HG02571 (cell line): ENCODE data around the gene ZFYVE27.

Experiments used
- ATAC-seq: cut with Tn5 transposase; IDR thresholded peaks from one replicate; pipeline ENCODE4 v1.9.1; 2021; ENCODE audit warnings: mild to moderate bottlenecking, moderate library complexity; ENCODE audit not compliant: unreplicated experiment

Gene ZFYVE27

GRCh38 chr10:97766996-97767924 is 30.3 kb downstream of the ZFYVE27 start:
- ATAC-seq = no peak

- ATAC-seq = no peak
Observed at GRCh38 chr10:97768322-97769315, 31.7 kb downstream of the ZFYVE27 start.

DNA sequence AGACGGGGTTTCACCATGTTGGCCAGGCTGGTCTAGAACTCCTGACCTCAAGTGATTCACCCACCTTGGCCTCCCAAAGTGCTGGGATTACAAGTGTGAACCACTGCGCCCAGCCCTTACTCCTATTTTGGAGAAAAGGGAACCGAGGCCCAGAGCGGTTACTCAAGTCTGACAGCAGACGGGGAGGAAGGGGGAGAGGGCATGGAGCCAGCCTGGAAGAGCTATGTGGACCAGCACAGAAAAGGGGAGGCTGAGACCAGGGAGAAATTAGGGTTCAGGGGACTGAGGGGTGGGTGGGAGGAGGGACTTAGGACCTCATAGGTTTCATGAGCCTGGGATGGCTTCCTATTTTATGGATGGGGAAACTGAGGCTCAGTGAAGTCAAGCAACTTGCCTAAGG is 33.3 kb downstream of the ZFYVE27 start:
- no peak for ATAC-seq

GRCh38 chr10:97771055-97771891 is 34.3 kb downstream of the ZFYVE27 start:
- ATAC-seq = no peak

- no peak for ATAC-seq
Observed at GRCh38 chr10:97771913-97772823, 35.2 kb downstream of the ZFYVE27 start, which contains the start of gene SFRP5. Gene SFRP5 (minus strand): TSS chr10:97771999. CDS start chr10:97771833, 166 bp downstream.

GRCh38 chr10:97773096-97773495 is 36.2 kb downstream of the ZFYVE27 start:
- no peak for ATAC-seq

- no peak for ATAC-seq
Observed at GRCh38 chr10:97774811-97775294, 37.9 kb downstream of the ZFYVE27 start.

DNA sequence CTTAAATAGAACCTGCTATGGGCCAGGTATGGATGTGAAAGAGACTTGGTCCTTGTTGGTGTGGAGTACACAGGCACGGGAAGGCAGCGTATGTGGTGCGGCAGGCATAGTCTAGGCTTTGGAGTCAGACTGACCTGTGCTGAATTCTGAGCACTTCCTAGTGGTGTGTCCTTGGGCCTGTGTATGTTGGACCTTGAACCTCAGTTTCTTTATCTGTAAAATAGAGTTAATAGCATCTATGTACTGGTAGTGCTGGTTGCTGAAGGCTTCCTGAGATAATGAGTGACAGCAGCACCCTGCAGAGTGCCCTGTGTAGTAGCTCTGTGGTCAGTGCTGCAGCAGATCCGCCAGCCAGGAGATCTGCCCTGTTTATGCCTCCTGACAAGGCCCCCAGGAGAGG is 40.2 kb downstream of the ZFYVE27 start:
- no peak for ATAC-seq

DNA sequence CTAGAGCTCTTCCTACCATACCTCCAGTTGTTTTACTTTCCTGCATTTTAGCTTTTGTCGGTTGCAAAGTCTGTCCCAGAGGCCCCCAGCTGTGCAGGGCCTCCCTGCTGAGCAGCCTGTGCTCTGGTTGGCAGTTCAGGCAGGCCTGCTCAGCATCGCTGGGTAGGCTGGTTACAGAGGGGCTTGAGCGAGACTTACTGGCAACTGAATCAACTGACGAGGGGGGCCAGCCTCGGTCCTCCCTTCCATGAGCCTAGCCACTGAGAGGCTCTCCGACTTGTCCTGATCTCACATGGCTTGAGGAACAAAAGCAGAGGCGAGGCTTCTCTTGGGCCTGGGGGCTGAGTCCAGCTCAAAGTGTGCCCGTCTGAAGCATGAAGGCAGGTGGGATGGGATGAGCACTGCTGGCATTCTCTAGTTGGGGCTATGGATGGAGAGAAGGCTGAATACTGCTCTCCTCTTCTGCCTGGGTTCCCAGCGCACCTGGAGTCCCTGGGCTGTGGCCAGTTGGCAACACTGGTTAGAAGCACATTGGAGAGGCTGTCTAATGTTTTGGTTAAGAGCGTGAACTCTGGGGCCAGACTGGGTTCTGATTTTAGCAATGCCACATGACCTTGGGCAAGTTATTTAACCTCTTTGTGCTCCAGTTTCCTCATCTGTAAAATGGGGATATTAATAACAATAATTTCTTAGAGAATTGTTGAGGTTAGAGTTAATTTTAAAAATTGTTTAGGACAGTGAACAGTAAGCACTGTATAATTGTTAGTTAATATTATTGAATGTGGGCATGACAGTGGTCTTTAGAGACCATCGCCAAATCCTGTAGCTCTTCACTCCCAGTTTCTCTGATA is 41.7 kb downstream of the ZFYVE27 start:
- ATAC-seq = no peak

DNA sequence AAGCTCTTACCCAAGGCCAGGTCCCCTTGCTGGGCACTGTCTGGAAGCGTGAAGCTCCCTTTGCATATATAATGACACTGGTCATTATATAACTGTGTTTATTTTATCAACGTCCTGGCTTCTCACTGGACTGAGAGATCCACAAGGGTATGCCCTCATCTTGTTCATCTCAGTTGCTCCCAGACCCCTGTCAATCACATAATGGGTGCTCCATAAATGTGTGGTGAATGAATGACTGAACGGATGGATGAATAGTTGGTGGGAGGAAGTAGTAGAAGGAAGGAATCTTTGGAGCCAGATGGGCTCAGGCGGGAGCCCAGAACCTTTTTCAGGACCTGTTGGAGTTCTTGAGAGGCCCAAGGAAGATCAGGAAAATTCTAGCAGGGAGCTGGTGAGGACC is 42.6 kb downstream of the ZFYVE27 start:
- ATAC-seq = no peak

- ATAC-seq = no peak
Observed at GRCh38 chr10:97779975-97780374, 43.0 kb downstream of the ZFYVE27 start.

DNA sequence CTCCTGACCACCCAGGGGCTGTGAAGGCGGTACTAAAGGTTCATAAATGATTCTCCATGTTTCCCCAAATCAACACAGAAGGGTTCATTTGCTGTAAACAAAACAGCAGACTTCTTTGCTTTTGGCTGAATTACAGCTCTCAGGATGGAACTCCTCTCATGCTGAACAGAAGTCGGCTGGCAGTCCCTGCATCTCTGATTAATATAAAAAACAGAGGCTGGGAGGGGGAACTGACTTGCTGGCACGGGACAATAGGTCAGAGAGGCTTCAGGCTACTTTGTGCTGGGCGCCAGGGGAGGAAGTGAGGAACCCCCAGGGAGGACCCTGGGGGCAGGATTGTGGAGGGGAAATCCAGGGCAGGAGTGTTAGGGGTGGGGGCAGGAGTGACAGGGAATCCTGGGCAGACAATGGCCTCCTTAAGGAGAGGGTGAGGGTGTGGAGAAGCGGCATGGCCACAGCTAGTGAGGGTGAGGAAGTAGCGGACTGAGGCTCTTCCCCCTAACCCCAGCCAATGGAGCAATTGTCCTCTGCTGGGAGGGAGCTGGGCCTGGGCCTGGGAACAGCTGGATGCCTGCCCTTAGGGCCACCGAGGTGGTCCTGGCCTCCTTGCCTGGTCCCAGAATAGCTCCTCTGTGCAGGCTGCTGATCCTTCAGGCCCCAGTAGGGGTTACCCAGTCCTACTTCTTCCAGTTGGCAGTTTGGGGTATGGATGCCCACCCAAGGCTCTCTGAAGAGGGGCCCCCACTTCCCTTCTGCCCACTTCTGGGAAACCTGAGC is 44.1 kb downstream of the ZFYVE27 start:
- no peak for ATAC-seq

GRCh38 chr10:97781618-97782331 is 44.8 kb downstream of the ZFYVE27 start:
- no peak for ATAC-seq

DNA sequence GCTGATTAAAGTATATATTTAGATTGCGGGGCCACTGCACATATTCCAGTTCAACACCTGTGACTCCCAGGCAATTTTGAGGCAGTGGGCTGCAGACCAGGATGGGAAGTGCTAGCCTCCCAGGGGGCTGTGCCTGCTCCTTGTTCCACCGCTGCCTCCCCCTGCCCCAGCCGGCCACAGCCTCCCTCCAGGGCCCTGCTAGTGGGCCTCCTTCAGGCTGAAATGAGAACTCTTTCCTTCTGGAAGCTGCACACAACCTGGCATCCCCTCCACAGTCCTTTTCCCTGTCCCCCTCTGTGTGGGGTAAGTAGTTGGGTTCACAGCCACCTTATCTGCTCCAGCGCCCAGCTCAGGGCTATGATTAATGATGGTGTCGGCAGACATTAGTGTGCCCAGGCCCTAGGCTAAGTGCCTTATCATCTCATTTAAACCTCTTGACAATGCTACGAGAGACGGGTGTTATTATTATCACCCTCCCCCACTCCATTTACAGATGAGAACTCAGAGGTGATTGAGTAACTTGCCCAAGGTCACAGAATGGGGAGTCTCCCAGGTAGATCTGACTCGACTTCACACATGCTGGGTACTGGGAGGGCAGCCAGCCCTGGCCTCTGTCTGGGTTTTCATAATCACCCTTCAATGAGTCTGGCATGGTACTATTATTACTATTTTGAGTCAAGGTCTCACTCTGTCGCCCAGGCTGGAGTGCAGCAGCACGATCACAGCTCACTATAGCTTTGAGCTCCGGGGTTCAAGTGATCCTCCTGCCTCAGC is 45.7 kb downstream of the ZFYVE27 start:
- no peak for ATAC-seq

DNA sequence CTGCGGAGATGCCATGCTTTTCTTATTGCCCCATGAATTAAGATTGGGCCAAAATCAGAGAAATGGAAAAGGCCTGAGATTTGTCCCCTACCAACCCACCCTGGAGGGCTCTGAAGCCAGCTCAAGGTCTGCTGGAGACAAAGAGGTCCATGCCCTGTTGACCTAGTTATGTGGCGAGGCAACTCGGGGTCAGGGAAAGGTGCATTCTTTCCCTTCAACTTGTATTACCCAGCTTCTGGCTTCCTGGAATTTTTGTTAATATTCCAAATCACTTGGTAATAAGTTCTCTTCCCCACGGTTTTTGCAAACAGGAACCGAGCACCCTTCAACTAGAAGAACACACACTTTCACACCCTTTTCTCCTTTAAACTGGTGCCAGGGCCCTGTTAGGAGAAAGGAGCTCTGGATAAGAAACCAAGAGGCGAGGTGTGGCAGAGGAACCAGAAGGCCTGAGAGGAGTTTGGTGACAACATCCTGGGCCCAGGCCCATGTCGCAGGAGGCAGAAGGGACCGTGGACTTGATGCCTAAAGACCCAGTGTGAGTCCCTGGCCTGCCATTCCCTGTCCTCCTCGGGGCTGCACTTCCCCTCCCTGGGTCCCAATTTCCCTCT is 47.4 kb downstream of the ZFYVE27 start:
- no peak for ATAC-seq

- no peak for ATAC-seq
Observed at GRCh38 chr10:97785231-97785630, 48.3 kb downstream of the ZFYVE27 start.
